Neural crest cell (in vitro differentiated cells): ENCODE measurements around the gene CECR2. TPM values are rescaled to one million over a fixed set of nuclear protein-coding genes. Genes with fewer than 3 reads are reported as not detected.

Experiments
- DNase-seq: peaks from one replicate; pipeline ENCODE4 v3.0.0; 2021; ENCODE audit warnings: low read depth, mixed read lengths, low spot score
- H3K27ac Mint-ChIP-seq: one replicate; pipeline ENCODE4 v1.8.0; 2021; ENCODE audit warnings: mild to moderate bottlenecking, mixed read lengths; ENCODE audit not compliant: unreplicated experiment
- H3K27me3 Mint-ChIP-seq: 2 replicates; pipeline ENCODE4 v1.8.0; 2021; ENCODE audit warnings: low read depth, mild to moderate bottlenecking, mixed read lengths
- H3K36me3 Mint-ChIP-seq: 2 replicates; pipeline ENCODE4 v1.8.0; 2021; ENCODE audit warnings: low read depth, mild to moderate bottlenecking, mixed read lengths
- H3K4me1 Mint-ChIP-seq: 2 replicates; pipeline ENCODE4 v1.8.0; 2021; ENCODE audit warnings: mixed read lengths
- H3K4me3 Mint-ChIP-seq: one replicate; pipeline ENCODE4 v1.8.0; 2021; ENCODE audit warnings: mild to moderate bottlenecking, mixed read lengths
- H3K9me3 Mint-ChIP-seq: 2 replicates; pipeline ENCODE4 v1.8.0; 2021; ENCODE audit warnings: mixed read lengths
- CTCF ChIP-seq: fragments of 200-600 bp; sonication (generic); conservative IDR thresholded peaks from 2 replicates; pipeline ENCODE4 v1.5.0; 2021; ENCODE audit warnings: antibody characterized with exemption, mild to moderate bottlenecking
- total RNA-seq: library from RNA; stranded (reverse); gene quantifications from 2 replicates; pipeline ENCODE4 v1.2.1, GENCODE V29; 2021

Gene CECR2
- total RNA-seq, 1 donor from 2014 or later = 32.8 TPM

GRCh38 chr22:17579535-17579981 is 210.3 kb downstream of the CECR2 start:
- Mint-ChIP-seq H3K9me3 (no peaks in the 10 kb centered on the region), H3K4me1 (peaks cover 14% of the 10 kb centered on the region)

GRCh38 chr22:17580441-17581031 is 211.3 kb downstream of the CECR2 start:
- Mint-ChIP-seq H3K36me3 (no peaks in the 10 kb centered on the region), H3K4me1 (peaks cover 13% of the 10 kb centered on the region), H3K27me3 (no peaks in the 10 kb centered on the region), H3K9me3 (no peaks in the 10 kb centered on the region), H3K27ac (peak overlapping the region; percentile 39), H3K4me3 (no peak overlapping the region)
- no peak for TF ChIP-seq CTCF
- no peak for DNase-seq

More at GRCh38 chr22:17579535-17579981, 210.3 kb downstream of the CECR2 start:
- Mint-ChIP-seq H3K4me3 (no peak overlapping the region), H3K27me3 (no peaks in the 10 kb centered on the region), H3K27ac (no peak overlapping the region), H3K36me3 (no peaks in the 10 kb centered on the region)
- no peak for DNase-seq
- no peak for TF ChIP-seq CTCF

- Mint-ChIP-seq H3K4me1 (peaks cover 8% of the 10 kb centered on the region), H3K9me3 (no peaks in the 10 kb centered on the region), H3K27ac (no peak overlapping the region), H3K36me3 (no peaks in the 10 kb centered on the region), H3K4me3 (no peak overlapping the region), H3K27me3 (no peaks in the 10 kb centered on the region)
- no peak for TF ChIP-seq CTCF
- DNase-seq = no peak
These were observed 211.8 kb downstream of the CECR2 start for GRCh38 chr22:17581056-17581455.

GRCh38 chr22:17581631-17582030 is 212.4 kb downstream of the CECR2 start:
- peaks cover 5% of the 10 kb centered on the region for H3K4me1 Mint-ChIP-seq
- no peaks in the 10 kb centered on the region for H3K36me3 Mint-ChIP-seq
- H3K27ac Mint-ChIP-seq = no peak overlapping the region
- H3K27me3 Mint-ChIP-seq = no peaks in the 10 kb centered on the region
- no peak for DNase-seq
- no peaks in the 10 kb centered on the region for H3K9me3 Mint-ChIP-seq
- TF ChIP-seq CTCF = no peak
- H3K4me3 Mint-ChIP-seq = no peak overlapping the region

GRCh38 chr22:17583151-17583550 is 213.9 kb downstream of the CECR2 start:
- peaks cover 5% of the 10 kb centered on the region for H3K4me1 Mint-ChIP-seq
- no peaks in the 10 kb centered on the region for H3K27me3 Mint-ChIP-seq
- peak overlapping the region; percentile 75 for H3K27ac Mint-ChIP-seq
- H3K9me3 Mint-ChIP-seq = no peaks in the 10 kb centered on the region
- TF ChIP-seq CTCF = no peak
- no peak for DNase-seq
- H3K36me3 Mint-ChIP-seq = no peaks in the 10 kb centered on the region
- H3K4me3 Mint-ChIP-seq = no peak overlapping the region
